NCI-H146 treated with DMSO at 0.1 percent for 48 hours (cell line): ENCODE results near the gene OVCA2.
"Not testable (repeated sequence)": the region's sequence is repeated elsewhere in the genome, so short reads cannot be mapped to it uniquely, and the experiment has no call there.

Experiments used
- DNase-seq: peaks from one replicate; lab custom pipeline; 2025; ENCODE audit not compliant: unreplicated experiment; lab: John Stamatoyannopoulos, UW

OVCA2 gene

DNA sequence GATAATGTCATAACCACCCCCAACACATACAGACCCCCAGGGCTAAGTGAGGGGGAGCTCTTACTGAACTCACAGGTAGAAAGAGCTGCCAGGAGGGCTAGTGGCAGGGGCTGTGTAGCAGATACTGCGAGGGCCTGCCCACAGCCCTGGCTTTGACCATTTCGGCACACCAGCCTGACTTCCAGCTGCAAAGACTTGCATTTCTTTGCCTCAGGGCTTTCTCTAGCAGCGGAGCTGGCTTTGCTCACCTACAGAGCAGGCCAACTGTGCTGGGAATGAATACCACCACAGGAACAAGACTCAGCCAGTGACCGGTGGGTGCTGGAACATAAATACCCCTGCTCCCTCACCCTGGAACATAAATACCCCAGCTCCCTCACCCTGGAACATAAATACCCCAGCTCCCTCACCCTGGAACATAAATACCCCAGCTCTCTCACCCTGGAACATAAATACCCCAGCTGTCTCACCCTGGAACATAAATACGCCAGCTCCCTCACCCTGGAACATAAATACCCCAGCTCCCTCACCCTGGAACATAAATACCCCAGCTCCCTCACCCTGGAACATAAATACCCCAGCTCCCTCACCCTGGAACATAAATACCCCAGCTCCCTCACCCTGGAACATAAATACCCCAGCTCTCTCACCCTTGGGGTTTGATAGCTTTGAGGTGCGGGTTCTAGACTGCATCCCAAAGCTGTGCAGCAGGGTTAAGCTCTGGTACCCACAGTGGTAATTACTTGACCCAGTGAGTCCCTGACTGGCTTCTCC, 28.4 kb upstream of the OVCA2 start:
- DNase-seq = not testable (repeated sequence)

DNA sequence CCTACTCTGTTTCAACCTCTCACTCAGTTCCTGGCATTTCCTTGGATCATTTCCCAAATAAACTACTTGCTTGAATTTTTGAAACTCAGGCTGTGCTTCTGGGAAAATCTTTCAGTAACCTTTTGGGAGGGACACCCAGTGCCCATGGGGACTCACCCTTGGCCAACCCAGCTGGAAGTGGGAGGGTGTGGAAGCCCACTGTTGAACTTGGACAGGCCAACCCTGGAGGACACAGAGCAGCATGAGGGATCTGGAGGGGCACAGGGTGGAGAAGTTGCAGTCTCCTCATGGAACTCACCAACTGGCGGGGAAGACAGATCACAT, 27.9 kb upstream of the OVCA2 start:
- DNase-seq = no peak

DNA sequence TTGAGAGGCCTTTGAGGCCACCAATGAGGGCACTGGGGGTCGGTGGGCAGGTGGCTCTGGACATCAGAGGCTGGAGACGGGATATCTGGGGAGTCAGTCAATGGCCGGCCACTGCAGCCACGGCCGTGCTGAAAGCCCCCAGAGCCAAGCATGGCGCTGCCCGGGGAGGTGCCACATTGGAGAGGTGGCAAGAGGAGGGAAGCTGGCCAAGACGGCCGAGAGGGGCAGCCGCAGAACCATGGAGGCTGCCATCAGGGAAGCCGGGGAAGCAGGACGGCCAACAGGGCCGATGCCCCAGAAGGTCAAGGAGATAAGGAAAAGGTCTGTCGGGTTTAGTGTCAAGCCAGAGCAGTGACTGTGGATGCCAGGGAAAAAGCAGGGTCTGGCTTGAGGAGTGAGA, 26.5 kb upstream of the OVCA2 start:
- no peak for DNase-seq

DNA sequence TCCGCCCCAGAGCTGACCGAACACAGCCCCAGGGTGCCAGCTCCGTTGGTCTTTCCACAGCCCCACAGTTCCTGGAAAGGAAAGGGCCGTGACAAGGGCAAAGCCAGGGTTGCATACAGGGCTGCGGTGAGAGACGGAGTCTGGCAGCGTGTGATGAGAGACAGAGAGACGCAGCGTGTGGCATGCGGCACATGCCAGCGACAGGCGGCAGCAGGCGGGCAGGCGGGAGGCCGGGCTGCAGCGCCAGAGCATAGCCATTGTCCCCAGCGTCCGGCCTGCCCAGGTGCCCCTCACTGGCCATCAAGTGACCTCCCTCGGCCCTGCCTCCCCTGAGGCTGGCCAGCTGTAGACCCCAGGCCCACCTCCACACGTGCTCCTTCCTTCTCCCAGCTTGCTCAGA, 25.3 kb upstream of the OVCA2 start:
- DNase-seq = no peak

DNA sequence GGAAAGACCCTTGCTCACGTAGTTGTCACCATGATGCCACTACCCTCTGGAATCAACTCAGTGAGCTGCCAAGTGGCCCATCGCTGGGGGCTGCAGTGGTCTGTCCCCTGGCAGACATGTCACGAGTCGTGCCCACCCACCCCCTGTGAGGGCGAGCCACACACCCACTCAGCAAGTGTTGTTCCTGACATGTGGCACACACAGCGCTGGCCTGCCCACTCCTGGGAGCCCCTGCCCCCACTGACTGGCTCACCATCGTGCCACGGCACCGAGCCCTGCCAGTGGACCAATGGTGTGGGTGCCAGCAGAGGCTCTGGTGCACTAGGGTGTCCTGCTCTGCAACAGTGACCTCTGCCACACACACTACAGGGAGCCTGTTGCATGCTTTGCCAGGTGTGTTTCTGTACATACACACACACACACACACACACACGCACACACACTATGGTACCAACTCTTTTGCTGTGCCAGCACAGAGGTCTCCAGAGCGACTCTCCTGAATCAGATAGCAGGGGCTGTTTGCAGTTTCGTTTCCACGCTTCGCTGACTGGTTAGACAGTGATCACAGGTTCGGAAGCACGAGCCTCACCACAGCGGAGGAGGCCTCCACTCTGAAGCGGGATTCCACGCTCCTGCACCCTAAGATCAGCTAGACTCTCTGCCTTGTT, 24.4 kb upstream of the OVCA2 start:
- DNase-seq = no peak

DNA sequence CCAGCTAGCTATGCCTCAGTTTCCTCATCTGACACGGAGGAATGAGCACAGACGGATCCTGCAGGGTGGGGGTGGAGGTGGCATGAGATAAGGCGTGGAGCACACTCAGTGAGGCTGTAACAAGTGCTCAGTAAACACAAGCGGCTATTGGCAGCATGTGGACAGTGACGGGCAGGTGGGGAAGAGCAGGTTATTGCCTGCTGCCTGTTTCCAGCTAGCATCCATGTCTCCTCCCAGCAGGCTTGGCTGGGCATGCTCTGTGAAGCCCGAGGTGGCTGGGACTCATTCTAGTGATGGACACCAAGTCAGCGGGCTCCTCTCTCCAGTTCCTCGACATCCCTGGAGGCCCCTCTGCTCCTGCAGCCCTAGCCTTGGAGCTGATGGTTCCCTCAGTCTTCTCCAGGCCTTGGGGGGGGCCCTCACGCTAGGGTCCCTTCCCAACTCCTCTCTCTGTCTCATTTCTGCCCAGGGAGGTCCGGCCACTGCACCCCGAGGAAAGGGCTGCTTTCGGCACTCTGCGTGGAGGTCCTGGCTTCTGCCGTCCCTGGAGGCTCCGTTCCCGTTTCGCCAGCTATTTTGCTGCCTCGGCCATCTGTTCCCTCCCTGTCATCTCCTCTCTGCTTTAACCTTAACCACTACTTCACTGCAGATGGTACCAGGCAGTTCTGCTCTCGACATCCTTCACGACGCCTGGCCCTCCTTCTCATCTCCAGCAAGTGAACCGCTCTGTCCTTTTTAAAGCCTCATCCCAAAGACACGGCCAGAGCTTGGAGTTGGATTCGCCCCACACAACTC, 22.9 kb upstream of the OVCA2 start:
- DNase-seq = peak; percentile 37

DNA sequence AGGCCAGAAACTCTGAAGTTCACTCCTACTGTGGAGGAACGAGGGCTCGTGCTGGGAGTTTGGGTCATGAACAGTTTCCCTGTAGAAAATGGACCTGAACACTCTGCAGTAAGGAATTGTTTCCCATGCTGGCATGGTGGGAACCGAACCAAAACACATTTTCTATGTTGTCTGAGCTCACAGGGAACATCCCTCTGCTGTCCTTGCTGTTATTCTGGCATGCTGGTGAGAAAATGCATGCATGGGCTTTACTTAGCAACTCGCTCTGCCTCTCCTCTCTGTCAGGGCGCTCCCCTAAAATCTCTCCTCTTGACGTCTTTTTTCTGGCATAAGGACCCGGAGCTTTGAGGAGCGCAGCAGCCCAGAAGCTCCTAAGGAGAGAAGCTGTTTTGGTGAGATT, 22.1 kb upstream of the OVCA2 start:
- DNase-seq = no peak

DNA sequence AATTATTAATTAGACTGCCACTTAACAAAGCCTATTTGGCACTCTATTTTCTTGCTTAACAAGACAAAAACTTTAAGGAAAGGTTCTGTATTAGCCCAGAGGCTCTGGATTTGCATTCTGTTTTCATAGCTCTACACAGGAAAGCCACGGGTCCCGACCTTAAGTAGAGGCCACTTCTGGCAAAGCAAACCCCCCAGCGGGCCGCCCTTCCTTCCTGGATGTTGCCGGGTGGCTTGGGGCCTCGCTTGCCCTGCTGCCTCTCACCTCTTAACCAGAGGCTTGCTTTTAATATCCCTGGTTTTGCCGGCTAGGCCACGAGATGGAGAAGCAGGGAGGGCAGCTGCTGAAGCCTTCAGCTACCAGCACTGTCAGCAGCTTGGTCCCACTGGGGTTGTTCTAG, 21.1 kb upstream of the OVCA2 start:
- DNase-seq = no peak

DNA sequence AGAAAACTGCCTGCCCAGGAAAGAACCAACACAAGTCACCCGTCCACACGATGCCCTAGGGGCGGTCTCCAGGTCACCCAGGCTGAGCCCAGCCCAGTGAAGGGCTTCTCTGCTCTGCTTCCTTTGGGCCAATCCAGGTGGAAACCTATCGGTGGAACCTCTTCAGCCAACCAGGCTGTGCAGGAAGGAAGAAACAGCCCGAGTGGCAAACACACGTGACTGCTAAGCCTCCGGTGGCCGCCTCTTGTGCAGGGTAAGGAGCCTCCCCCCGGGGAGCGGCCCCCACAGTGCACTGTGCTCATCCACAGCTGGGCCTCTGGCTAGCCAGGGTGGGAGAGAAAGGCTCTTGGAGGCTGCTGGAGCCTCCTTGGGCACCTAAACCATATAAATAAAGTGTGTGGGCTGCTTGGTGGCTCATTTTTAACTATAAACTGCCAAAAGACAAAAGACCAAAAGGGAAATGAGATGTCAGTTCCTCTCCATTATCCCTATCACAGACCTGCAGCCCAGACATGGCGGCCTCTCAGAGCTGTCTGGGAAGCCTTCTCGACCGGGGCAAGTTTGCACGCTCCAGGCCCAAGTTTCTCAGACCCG, 19.1 kb upstream of the OVCA2 start:
- DNase-seq = no peak

DNA sequence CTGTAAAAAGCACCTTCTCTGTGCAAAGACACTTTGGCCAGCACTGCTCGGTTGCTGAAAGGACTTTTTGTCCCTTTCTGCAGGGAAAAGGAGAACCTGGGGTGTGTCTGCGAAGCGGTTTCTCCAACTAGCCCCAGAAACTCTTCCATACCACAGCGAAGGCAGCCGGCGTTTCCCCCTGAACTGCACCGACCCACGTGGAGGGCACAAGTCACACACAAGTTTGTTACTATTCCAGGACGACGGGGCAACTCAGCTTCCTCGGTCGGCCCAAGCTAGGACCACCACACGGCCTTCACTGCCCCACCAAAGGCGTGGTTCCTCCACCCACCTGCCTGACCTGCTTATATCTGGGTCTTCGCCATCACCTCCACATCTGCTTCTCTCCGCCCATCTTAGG, 18.6 kb upstream of the OVCA2 start:
- DNase-seq = no peak

DNA sequence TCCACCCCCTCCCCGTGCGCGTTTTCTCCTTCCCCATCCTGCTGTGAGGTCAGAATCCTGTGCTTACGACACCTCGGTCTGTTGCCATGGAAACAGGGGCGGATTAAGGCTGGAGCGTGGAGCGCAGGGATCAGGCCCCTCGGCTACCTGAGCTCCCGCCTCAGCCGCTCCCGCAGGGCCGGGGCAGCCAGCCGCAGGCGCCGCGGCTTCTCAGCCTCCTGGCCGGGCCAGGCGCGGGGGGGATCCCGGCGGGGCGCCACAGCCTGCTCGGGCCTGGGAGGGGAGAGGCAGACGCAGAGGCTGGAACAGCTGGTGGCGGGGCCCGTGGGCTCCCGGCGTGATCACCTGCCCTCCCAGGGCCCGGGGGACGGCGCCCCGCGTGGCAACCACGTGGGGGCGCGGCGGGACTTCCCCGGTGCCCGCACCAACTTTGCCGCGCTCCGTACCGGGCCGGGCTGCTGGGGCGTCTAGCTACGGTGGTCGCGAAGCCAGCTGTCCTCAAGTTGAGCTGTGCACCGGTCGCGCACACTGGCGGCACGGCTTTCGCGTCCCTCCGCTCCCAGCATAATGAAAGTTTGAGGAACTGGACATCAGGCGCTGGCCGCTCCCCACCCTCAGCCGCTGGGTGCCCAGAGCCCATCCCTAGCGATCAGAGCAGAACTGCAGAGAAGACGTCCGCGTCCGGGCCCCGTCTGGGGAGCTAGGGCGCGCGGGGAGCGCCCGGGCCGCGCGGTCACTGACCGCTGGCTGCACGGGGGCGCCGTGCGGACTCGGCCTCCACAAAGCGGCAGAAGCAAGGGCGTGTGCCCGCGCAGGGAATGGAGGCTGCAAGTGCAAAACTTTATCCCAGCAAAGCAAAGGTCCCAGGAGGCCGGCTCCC, 17.9 kb upstream of the OVCA2 start:
- DNase-seq = peak; percentile 50

DNA sequence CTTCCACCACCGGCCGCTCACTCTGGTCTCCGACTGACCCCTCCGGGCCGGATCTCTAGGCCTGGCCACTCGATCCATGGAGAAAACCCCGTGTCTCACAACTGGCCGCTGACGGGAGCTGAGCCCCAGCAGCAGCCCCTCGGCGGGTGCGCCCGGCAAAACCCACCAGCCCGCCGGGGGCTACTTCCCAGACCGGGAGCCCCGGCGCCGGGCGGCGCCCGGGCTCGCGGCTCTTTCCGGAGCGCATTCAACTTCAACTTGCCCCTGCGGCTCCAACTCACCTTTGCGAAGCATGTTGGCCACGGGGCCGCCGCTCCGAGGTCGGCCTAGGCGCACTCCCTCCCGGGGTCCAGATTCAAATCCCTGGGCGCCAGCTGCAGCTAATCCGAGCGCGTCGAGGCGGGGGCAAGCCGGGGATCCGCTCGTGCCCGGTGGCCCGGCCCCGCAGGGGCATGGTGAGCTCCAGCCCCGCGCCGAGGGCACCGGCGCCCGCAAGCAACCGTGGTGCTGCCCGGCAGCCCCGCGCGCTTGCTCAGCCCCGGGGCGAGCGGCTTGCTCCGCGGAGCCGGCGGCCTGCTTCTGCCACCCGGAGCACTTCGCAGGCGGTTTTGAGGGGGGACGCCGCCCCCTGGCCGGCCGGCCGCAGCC, 17.1 kb upstream of the OVCA2 start:
- no peak for DNase-seq

DNA sequence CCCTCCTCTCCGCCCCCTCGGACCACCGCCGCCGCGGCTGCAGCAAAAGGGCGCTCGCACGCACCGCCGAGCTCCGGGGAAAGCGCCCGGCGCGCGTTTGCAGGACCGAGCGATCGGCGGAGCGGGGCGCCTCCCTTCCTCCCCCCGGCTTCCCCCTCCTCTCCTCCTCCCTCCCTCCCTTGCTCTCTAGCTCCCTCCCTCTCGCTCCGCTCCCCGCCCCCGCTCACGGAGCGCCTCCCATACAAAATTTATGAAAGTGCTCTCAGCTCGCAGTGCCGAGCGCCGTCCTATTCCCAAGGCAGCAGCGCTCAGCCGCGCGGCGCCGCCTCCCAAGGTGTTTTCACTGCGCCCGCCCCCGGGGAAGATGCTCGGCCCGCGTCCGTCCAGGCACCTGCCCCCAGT, 16.6 kb upstream of the OVCA2 start, which contains the start of gene RTN4RL1:
RTN4RL1 (minus strand) TSS at position 115 of the 402 bp plus-strand sequence. CDS start 469 bp downstream, outside the sequence.
- DNase-seq = peak; percentile 19

DNA sequence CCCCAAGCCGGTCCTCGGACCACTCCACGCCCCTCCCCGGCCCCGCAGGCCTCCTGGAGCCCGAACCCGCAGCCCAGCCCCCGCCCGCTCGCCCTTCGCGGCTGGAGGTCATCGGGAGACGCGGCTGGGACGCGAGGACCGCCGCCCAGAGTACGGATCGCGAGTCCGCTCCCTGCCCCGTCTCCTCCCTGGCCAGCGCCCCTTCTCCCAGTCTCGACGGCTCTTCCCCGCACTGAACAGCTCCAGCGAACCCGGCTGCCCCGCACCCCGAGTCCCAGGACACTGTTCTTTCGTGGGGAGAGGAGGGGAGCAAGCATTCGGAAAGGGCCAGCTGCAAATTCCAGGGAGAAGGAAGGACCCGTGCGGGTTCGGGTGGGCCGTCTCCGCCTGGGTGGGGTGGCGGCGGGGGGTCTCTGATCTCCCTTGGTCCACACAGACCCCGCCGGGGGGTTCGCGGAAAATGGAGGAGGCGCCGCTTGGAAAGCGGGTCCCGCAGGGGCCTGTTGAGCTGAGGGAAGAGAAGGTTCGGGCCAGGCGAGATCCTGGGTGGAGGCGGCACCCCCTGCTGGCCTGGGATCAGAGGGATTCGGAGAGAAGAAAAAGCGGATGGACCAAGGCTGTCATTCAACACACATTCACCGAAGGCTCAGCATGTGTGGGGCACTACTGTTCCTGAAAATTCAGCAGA, 16.1 kb upstream of the OVCA2 start:
- DNase-seq = peak; percentile 57

DNA sequence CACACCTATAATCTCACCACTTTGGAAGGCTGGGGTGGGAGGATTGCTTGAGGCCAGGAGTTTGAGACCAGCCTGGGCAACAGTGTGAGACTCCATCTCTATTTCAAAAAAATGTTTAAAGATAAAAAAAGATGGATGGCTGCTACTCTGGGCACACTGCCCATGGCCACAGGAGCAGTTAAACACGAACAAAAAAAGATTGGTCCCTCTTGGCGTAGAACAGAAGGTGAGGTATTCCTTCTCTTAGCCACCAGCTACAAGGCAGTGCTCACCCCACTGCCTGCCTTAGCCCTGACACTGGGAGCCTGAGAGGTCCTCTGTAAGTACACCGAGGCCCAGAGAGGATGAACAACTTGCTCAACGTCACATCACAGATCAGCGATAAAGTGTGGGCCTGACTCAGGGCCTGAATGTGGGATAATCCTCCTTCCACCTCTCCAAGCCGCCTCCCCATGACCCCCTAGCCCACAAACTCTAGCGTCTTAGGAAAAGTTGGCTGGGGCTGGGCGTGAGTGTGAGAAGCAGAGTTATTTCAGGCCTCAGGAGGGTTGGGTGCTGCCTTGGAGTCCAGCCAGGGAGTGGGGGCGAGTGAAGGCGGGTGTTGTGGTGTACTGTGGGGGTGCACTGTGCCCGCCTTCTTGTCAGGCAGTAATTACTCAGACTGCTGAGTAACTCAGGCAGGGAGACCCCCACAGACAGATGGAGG, 14.1 kb upstream of the OVCA2 start:
- DNase-seq = no peak

DNA sequence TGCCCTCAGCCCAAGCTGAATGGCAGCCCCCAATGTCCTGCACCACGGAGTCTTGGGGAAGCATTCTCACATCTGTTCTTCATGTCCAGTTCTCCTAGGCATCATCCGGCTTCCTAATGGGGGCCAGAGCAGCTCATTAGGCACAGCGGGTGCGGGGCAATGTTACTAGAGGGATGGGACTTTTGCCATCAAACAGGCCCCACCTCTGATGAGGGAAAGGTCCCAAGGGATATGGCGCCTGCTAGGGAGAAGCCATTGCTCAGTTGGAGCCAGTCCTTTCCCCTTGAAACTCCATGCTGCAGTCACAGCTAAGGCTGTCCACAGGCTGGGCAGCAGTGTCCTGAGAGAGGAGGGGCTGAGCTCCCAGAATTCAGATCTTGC, 13.6 kb upstream of the OVCA2 start:
- DNase-seq = no peak

DNA sequence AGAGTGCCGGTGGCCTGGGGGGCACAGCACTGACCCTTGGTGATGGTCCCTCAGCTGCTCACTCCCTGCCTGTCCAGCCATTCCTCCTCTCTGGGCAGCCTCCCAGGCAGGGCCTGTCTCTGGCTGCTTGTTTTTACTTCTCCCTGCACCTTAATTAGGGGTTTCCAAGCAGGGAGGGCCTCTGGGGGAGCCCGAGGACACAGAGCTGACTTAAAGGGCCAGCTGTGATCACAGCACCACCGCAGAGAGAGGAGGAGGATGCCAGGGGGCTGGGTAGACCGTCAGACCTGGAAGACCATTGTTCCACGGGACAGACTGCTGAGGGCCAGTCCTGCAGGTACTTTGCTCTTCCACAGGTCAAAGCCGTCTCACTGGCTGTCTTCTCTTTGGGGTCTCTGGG, 13.1 kb upstream of the OVCA2 start:
- no peak for DNase-seq

DNA sequence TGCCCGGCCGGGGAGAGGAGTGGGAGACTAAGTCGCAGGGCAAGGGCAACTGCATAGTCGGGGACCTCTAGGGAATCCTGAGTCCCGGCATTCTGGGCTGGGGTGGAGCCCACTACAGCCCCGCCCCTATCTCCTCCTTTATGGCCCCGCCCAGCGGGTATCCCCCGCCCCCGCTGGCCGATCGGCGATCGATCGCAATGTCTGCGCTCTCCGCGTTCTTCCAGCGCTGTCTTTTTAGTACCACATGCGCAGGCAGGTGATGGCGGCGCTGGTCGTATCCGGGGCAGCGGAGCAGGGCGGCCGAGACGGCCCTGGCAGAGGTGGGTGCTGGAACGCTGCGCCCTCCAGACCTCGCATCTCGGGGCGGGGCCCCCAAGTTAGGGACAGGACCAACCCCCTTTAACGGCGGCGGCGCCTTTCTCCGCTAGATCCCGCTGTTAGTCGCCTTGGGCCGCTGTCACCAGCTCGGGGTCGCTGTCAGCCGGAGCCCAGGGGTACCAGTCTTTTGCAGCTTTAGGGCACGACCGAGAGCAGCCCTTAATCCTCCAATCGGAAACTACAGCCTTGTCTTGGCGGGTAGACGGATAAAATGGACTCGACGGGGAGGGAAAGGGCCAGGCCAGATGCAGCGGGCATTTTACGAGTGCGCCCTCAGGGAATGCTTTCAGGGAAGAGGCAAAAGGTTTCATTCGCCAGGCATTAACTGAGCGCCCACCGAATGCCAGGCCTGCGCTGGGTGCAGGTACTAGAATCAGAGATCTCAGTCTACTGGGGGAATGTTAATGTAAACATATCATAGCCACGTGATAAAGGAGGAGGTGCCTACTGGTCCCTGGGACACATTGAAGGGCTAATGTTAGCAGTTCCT, 11.7 kb upstream of the OVCA2 start, which contains the start of gene DPH1:
DPH1 (plus strand) TSS at position 243 of the 868 bp plus-strand sequence; CDS start at position 260, 17 bp downstream.
- DNase-seq = peak; percentile 85
